Stimulated activated CD4-positive, alpha-beta T cell treated with anti-CD3 and anti-CD28 coated beads, Interleukin-15, amount 100 ng/mL, for 24 hours (primary cell): ENCODE data around the gene PCDHGA4.
"Not testable (repeated sequence)": the region's sequence is repeated elsewhere in the genome, so short reads cannot be mapped to it uniquely, and the experiment has no call there.

Experiments
- DNase-seq: peaks from one replicate; pipeline ENCODE4 v3.0.0-alpha.2; 2020

The PCDHGA4 gene

DNA sequence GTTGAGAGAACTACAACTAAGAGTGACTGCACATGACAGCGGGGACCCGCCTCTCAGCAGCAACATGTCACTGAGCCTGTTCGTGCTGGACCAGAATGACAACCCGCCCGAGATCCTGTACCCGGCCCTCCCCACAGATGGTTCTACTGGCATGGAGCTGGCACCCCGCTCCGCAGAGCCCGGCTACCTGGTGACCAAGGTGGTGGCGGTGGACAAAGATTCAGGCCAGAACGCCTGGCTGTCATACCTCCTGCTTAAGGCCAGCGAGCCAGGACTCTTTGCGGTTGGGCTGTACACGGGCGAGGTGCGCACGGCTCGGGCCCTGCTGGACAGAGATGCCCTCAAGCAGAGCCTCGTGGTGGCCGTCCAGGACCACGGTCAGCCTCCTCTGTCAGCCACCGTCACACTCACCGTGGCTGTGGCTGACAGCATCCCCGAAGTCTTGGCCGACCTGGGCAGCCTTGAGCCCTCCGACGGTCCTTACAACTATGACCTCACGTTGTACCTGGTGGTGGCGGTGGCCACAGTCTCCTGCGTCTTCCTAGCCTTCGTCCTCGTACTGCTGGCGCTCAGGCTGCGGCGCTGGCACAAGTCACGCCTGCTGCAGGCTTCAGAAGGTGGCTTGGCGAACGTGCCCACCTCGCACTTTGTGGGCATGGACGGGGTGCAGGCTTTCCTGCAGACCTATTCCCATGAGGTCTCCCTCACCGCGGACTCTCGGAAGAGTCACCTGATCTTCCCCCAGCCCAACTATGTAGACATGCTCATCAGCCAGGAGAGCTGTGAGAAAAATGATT is 29.8 kb downstream of the PCDHGA4 start:
- DNase-seq, result no peak

DNA sequence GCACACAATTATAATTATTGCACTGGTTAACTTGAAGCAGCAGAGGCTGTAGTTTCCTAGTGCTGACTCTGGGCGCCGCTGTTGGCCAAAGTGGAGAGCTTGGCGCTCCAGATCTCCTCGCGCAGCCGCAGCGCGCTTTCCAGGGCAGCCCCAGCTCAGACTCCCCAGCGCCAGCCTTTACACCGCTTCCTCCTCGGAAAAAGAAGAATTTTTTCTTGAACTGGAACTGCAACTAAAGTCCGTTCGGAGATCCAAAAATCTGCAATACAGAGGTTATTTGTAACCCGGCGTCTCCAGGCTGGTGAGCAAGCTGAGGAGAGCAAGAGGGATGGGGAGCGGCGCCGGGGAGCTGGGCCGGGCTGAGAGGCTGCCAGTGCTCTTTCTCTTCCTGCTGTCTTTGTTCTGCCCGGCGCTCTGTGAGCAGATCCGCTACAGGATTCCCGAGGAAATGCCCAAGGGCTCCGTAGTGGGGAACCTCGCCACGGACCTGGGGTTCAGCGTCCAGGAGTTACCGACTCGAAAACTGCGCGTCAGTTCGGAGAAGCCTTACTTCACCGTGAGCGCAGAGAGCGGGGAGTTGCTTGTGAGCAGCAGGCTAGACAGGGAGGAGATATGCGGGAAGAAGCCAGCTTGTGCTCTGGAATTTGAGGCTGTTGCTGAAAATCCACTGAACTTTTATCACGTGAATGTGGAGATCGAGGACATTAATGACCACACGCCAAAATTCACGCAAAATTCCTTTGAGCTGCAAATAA is 32.9 kb downstream of the PCDHGA4 start, which contains the start of gene PCDHGB4:
Gene PCDHGB4 (plus strand): TSS at position 142 of the 755 bp plus-strand sequence. CDS start 187 bp downstream, at position 329.
- DNase-seq, result peak; percentile 44

GRCh38 chr5:141388661-141389060 is 33.8 kb downstream of the PCDHGA4 start:
- no peak for DNase-seq

DNA sequence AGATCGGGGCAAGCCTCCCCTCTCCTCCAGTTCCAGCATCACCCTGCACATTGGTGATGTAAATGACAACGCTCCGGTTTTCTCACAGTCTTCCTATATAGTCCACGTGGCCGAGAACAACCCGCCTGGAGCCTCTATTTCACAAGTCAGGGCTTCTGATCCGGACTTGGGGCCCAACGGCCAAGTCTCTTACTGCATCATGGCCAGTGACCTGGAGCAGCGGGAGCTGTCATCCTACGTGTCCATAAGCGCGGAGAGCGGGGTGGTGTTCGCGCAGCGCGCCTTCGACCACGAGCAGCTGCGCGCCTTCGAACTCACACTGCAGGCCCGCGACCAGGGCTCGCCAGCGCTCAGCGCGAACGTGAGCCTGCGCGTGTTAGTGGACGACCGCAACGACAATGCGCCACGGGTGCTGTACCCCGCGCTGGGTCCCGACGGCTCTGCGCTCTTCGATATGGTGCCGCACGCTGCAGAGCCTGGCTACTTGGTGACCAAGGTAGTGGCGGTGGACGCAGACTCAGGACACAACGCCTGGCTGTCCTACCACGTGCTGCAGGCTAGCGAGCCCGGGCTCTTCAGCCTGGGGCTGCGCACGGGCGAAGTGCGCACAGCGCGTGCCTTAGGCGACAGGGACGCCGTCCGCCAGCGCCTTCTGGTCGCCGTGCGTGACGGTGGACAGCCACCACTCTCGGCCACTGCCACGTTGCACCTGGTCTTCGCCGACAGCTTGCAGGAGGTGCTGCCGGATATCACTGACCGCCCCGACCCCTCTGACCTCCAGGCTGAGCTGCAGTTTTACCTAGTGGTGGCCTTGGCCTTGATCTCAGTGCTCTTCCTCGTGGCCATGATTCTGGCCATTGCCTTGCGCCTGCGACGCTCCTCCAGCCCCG is 34.6 kb downstream of the PCDHGA4 start:
- no peak for DNase-seq

DNA sequence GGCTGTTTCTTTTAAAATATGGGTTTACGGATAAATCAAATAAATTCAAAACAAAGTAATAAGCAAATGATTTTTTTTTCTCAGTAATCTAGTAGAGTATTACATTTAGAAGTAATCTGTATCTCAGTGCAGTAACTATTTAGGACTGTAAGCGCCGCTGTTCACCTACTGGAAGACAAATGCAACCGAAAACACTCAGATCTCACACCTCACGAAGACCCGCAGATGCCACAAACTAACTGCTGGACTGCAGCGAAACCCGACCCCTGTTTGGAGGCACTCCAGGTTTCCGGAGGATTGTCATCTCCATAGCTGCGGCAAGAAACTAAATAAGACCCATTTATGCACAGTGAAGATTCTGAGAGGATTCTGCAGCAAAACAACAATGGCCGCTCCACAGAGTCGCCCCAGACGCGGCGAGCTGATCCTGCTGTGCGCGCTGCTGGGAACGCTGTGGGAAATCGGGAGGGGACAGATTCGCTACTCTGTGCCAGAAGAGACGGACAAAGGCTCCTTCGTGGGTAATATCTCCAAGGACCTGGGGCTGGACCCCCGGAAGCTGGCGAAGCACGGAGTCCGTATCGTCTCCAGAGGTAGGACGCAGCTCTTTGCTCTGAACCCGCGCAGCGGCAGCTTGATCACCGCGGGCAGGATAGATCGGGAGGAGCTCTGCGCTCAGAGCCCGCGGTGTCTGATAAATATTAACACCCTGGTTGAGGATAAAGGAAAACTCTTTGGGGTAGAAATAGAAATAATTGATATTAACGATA is 37.8 kb downstream of the PCDHGA4 start, which contains the start of gene PCDHGA8:
Gene PCDHGA8 (plus strand): TSS at position 205 of the 770 bp plus-strand sequence. CDS start 181 bp downstream, at position 386.
- no peak for DNase-seq

DNA sequence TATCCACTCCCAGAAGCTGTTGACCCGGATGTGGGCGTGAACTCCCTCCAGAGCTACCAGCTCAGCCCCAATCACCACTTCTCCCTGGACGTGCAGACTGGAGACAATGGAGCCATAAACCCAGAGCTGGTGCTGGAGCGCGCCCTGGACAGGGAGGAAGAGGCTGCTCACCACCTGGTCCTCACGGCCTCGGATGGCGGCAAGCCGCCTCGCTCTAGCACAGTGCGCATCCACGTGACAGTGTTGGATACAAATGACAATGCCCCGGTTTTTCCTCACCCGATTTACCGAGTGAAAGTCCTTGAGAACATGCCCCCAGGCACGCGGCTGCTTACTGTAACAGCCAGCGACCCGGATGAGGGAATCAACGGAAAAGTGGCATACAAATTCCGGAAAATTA is 38.4 kb downstream of the PCDHGA4 start:
- DNase-seq, result no peak

GRCh38 chr5:141394401-141395187 is 39.8 kb downstream of the PCDHGA4 start:
- DNase-seq, result not testable (repeated sequence)

DNA sequence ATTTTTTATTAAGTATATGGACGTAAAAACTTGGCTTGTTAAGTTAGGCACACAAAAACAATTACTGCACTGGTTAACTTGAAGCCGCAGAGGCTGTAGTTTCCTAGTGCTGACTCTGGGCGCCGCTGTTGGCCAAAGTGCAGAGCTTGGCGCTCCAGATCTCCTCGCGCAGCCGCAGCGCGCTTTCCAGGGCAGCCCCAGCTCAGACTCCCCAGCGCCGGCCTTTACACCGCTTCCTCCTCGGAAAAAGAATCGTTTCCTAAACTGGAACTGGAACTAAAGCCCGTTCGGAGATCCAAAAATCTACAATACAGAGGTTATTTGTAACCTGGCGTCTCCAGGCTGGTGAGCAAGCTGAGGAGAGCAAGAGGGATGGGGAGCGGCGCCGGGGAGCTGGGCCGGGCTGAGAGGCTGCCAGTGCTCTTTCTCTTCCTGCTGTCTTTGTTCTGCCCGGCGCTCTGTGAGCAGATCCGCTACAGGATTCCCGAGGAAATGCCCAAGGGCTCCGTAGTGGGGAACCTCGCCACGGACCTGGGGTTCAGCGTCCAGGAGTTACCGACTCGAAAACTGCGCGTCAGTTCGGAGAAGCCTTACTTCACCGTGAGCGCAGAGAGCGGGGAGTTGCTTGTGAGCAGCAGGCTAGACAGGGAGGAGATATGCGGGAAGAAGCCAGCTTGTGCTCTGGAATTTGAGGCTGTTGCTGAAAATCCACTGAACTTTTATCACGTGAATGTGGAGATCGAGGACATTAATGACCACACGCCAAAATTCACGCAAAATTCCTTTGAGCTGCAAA is 43.1 kb downstream of the PCDHGA4 start, which contains the start of gene PCDHGB5:
Gene PCDHGB5 (plus strand): TSS at position 192 of the 796 bp plus-strand sequence. CDS start 181 bp downstream, at position 373.
- peak; percentile 60 for DNase-seq

DNA sequence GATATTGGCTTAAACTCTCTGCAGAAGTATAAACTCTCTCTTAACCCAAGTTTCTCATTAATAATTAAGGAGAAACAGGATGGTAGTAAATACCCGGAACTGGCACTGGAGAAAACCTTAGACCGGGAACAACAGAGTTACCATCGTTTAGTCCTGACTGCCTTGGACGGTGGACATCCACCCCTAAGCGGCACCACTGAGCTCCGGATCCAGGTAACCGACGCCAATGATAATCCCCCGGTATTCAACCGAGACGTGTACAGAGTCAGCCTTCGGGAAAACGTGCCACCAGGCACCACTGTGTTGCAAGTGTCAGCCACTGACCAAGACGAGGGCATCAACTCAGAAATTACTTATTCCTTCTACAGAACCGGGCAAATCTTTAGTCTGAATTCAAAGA is 43.8 kb downstream of the PCDHGA4 start:
- DNase-seq, result no peak

- no peak for DNase-seq
Measured at GRCh38 chr5:141399555-141400258, 44.9 kb downstream of the PCDHGA4 start.

DNA sequence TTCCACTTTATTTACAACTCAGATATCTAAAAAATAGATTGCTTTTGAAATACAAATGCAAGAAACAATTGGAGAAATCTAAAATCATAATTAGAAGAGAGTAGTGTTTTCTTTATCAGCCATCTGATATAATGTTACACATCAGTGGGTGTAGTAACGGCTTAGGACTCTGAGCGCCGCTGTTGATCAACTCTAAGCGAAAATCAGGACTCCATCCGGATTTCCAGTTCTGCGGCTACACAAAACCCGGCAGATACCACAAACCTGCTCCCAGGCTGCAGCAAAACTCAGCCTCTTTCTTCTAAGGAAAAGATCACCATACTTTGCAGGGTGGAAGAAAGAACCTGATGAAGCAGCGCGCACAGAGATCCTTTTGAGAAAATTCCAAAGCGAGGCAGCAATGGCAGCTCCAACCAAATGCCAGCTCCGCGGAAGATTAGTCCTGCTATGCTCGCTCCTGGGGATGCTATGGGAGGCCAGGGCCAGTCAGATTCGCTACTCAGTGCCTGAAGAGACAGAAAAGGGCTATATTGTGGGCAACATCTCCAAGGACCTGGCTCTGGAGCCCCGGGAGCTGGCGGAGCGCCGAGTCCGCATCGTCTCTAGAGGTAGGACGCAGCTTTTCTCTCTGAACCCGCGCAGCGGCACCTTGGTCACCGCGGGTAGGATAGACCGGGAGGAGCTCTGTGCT is 47.9 kb downstream of the PCDHGA4 start, which contains the start of gene PCDHGA9:
Gene PCDHGA9 (plus strand): TSS at position 226 of the 691 bp plus-strand sequence. CDS start 175 bp downstream, at position 401.
- peak; percentile 37 for DNase-seq

GRCh38 chr5:141403387-141403786 is 48.6 kb downstream of the PCDHGA4 start:
- DNase-seq, result no peak
